NCI-H2029 (cell line): ENCODE measurements around the gene USP17L18.
"Not testable (repeated sequence)": the region's sequence is repeated elsewhere in the genome, so short reads cannot be mapped to it uniquely, and the experiment has no call there.

ENCODE experiments used
- DNase-seq: peaks from one replicate; lab custom pipeline; 2025; lab: John Stamatoyannopoulos, UW

The USP17L18 gene, protein sequence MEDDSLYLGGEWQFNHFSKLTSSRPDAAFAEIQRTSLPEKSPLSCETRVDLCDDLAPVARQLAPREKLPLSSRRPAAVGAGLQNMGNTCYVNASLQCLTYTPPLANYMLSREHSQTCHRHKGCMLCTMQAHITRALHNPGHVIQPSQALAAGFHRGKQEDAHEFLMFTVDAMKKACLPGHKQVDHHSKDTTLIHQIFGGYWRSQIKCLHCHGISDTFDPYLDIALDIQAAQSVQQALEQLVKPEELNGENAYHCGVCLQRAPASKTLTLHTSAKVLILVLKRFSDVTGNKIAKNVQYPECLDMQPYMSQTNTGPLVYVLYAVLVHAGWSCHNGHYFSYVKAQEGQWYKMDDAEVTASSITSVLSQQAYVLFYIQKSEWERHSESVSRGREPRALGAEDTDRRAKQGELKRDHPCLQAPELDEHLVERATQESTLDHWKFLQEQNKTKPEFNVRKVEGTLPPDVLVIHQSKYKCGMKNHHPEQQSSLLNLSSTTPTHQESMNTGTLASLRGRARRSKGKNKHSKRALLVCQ

DNA sequence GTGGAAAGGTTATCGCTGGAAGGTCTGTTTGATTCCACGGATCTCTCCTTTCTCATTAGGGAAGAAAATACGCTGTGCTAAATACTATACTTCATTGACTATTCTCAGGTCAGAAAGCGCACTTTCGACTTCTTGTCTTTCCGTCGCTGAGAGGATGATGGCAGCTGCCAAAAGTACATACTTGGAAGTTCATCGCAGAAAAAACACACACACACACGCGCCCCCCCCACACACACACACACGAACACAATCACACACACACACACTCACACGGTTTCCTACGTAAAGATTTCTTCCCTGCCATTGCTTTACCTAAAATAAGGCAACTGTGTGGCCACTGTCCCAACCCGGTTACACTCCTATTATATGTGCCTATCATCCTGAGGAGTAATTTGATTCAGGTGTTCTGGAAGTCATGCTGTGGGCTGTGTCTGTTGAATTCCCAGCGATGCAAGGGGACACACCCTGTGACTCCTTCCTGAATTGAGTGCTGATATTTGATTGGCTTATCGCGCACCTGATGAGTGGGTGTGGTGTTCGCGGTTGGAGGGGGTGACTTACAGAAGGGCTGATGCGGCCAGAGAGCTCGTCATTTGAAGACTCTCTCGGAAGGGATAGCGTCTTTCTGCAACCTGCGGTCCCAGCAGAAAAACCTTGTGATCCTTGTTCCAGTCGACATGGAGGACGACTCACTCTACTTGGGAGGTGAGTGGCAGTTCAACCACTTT lies at the start of gene USP17L18:
USP17L18 (plus strand) TSS at position 678 of the 728 bp plus-strand sequence; CDS start at position 678, 0 bp downstream.
- not testable (repeated sequence) for DNase-seq

DNA sequence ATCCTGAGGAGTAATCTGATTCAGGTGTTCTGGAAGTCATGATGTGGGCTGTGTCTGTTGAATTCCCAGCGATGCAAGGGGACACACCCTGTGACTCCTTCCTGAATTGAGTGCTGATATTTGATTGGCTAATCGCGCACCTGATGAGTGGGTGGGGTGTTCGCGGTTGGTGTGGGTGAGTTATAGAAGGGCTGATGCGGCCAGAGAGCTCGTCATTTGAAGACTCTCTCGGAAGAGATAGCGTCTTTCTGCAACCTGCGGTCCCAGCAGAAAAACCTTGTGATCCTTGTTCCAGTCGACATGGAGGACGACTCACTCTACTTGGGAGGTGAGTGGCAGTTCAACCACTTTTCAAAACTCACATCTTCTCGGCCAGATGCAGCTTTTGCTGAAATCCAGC lies 38.1 kb upstream of the USP17L18 start, which contains the start of gene USP17L10:
USP17L10 (plus strand) TSS at position 301 of the 400 bp plus-strand sequence; CDS start at position 301, 0 bp downstream.
- not testable (repeated sequence) for DNase-seq

DNA sequence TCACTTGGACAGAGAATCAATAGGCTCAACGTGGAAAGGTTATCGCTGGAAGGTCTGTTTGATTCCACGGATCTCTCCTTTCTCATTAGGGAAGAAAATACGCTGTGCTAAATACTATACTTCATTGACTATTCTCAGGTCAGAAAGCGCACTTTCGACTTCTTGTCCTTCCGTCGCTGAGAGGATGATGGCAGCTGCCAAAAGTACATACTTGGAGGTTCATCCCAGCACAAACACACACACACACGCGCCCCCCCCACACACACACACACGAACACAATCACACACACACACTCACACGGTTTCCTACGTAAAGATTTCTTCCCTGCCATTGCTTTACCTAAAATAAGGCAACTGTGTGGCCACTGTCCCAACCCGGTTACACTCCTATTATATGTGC lies 33.7 kb upstream of the USP17L18 start:
- not testable (repeated sequence) for DNase-seq

DNA sequence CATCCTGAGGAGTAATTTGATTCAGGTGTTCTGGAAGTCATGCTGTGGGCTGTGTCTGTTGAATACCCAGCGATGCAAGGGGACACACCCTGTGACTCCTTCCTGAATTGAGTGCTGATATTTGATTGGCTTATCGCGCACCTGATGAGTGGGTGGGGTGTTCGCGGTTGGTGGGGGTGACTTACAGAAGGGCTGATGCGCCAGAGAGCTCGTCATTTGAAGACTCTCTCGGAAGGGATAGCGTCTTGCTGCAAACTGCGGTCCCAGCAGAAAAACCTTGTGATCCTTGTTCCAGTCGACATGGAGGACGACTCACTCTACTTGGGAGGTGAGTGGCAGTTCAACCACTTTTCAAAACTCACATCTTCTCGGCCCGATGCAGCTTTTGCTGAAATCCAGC lies 33.3 kb upstream of the USP17L18 start, which contains the start of gene USP17L11:
USP17L11 (plus strand) TSS at position 301 of the 400 bp plus-strand sequence; CDS start at position 301, 0 bp downstream.
- not testable (repeated sequence) for DNase-seq

DNA sequence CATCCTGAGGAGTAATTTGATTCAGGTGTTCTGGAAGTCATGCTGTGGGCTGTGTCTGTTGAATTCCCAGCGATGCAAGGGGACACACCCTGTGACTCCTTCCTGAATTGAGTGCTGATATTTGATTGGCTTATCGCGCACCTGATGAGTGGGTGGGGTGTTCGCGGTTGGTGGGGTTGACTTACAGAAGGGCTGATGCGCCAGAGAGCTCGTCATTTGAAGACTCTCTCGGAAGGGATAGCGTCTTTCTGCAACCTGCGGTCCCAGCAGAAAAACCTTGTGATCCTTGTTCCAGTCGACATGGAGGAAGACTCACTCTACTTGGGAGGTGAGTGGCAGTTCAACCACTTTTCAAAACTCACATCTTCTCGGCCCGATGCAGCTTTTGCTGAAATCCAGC lies 28.6 kb upstream of the USP17L18 start, which contains the start of gene USP17L12:
USP17L12 (plus strand) TSS at position 301 of the 400 bp plus-strand sequence; CDS start at position 301, 0 bp downstream.
- not testable (repeated sequence) for DNase-seq

DNA sequence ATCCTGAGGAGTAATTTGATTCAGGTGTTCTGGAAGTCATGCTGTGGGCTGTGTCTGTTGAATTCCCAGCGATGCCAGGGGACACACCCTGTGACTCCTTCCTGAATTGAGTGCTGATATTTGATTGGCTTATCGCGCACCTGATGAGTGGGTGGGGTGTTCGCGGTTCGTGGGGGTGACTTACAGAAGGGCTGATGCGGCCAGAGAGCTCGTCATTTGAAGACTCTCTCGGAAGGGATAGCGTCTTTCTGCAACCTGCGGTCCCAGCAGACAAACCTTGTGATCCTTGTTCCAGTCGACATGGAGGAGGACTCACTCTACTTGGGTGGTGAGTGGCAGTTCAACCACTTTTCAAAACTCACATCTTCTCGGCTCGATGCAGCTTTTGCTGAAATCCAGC lies 23.8 kb upstream of the USP17L18 start, which contains the start of gene USP17L13:
USP17L13 (plus strand) TSS at position 301 of the 400 bp plus-strand sequence; CDS start at position 301, 0 bp downstream.
- not testable (repeated sequence) for DNase-seq

DNA sequence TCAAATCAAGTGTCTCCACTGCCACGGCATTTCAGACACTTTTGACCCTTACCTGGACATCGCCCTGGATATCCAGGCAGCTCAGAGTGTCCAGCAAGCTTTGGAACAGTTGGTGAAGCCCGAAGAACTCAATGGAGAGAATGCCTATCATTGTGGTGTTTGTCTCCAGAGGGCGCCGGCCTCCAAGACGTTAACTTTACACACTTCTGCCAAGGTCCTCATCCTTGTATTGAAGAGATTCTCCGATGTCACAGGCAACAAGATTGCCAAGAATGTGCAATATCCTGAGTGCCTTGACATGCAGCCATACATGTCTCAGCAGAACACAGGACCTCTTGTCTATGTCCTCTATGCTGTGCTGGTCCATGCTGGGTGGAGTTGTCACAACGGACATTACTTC lies 18.2 kb upstream of the USP17L18 start:
- not testable (repeated sequence) for DNase-seq

DNA sequence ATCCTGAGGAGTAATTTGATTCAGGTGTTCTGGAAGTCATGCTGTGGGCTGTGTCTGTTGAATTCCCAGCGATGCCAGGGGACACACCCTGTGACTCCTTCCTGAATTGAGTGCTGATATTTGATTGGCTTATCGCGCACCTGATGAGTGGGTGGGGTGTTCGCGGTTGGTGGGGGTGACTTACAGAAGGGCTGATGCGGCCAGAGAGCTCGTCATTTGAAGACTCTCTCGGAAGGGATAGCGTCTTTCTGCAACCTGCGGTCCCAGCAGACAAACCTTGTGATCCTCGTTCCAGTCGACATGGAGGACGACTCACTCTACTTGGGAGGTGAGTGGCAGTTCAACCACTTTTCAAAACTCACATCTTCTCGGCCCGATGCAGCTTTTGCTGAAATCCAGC lies 14.3 kb upstream of the USP17L18 start, which contains the start of gene USP17L15:
USP17L15 (plus strand) TSS at position 301 of the 400 bp plus-strand sequence; CDS start at position 301, 0 bp downstream.
- DNase-seq = not testable (repeated sequence)

DNA sequence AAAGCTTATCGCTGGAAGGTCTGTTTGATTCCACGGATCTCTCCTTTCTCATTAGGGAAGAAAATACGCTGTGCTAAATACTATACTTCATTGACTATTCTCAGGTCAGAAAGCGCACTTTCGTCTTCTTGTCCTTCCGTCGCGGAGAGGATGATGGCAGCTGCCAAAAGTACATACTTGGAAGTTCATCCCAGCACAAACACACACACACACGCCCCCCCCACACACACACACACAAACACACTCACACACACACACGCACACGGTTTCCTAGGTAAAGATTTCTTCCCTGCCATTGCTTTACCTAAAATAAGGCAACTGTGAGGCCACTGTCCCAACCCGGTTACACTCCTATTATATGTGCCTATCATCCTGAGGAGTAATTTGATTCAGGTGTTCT lies 10.0 kb upstream of the USP17L18 start:
- not testable (repeated sequence) for DNase-seq

DNA sequence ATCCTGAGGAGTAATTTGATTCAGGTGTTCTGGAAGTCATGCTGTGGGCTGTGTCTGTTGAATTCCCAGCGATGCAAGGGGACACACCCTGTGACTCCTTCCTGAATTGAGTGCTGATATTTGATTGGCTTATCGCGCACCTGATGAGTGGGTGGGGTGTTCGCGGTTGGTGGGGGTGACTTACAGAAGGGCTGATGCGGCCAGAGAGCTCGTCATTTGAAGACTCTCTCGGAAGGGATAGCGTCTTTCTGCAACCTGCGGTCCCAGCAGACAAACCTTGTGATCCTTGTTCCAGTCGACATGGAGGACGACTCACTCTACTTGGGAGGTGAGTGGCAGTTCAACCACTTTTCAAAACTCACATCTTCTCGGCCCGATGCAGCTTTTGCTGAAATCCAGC lies 4.9 kb upstream of the USP17L18 start, which contains the start of gene USP17L17:
USP17L17 (plus strand) TSS at position 301 of the 400 bp plus-strand sequence; CDS start at position 301, 0 bp downstream.
- not testable (repeated sequence) for DNase-seq

DNA sequence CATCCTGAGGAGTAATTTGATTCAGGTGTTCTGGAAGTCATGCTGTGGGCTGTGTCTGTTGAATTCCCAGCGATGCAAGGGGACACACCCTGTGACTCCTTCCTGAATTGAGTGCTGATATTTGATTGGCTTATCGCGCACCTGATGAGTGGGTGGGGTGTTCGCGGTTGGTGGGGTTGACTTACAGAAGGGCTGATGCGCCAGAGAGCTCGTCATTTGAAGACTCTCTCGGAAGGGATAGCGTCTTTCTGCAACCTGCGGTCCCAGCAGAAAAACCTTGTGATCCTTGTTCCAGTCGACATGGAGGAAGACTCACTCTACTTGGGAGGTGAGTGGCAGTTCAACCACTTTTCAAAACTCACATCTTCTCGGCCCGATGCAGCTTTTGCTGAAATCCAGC lies 4.6 kb downstream of the USP17L18 start, which contains the start of gene USP17L19:
USP17L19 (plus strand) TSS at position 301 of the 400 bp plus-strand sequence; CDS start at position 301, 0 bp downstream.
- DNase-seq = not testable (repeated sequence)

DNA sequence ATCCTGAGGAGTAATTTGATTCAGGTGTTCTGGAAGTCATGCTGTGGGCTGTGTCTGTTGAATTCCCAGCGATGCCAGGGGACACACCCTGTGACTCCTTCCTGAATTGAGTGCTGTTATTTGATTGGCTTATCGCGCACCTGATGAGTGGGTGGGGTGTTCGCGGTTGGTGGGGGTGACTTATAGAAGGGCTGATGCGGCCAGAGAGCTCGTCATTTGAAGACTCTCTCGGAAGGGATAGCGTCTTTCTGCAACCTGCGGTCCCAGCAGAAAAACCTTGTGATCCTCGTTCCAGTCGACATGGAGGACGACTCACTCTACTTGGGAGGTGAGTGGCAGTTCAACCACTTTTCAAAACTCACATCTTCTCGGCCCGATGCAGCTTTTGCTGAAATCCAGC lies 9.4 kb downstream of the USP17L18 start, which contains the start of gene USP17L20:
USP17L20 (plus strand) TSS at position 301 of the 400 bp plus-strand sequence; CDS start at position 301, 0 bp downstream.
- not testable (repeated sequence) for DNase-seq

DNA sequence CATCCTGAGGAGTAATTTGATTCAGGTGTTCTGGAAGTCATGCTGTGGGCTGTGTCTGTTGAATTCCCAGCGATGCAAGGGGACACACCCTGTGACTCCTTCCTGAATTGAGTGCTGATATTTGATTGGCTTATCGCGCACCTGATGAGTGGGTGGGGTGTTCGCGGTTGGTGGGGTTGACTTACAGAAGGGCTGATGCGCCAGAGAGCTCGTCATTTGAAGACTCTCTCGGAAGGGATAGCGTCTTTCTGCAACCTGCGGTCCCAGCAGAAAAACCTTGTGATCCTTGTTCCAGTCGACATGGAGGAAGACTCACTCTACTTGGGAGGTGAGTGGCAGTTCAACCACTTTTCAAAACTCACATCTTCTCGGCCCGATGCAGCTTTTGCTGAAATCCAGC lies 14.1 kb downstream of the USP17L18 start, which contains the start of gene USP17L21:
USP17L21 (plus strand) TSS at position 301 of the 400 bp plus-strand sequence; CDS start at position 301, 0 bp downstream.
- DNase-seq = not testable (repeated sequence)

DNA sequence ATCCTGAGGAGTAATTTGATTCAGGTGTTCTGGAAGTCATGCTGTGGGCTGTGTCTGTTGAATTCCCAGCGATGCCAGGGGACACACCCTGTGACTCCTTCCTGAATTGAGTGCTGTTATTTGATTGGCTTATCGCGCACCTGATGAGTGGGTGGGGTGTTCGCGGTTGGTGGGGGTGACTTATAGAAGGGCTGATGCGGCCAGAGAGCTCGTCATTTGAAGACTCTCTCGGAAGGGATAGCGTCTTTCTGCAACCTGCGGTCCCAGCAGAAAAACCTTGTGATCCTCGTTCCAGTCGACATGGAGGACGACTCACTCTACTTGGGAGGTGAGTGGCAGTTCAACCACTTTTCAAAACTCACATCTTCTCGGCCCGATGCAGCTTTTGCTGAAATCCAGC lies 18.9 kb downstream of the USP17L18 start, which contains the start of gene USP17L22:
USP17L22 (plus strand) TSS at position 301 of the 400 bp plus-strand sequence; CDS start at position 301, 0 bp downstream.
- not testable (repeated sequence) for DNase-seq

DNA sequence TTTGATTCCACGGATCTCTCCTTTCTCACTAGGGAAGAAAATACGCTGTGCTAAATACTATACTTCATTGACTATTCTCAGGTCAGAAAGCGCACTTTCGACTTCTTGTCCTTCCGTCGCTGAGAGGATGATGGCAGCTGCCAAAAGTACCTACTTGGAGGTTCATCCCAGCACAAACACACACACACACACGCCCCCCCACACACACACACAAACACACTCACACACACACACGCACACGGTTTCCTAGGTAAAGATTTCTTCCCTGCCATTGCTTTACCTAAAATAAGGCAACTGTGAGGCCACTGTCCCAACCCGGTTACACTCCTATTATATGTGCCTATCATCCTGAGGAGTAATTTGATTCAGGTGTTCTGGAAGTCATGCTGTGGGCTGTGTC lies 23.3 kb downstream of the USP17L18 start:
- DNase-seq = not testable (repeated sequence)
